Coronary artery (tissue), 2 donors: ENCODE results near the gene CD300H.

Source experiments
- DNase-seq: peaks from one replicate; pipeline ENCODE4 v3.0.0-alpha.2; 2017; ENCODE audit warnings: low spot score
- H3K27ac ChIP-seq, 2 donors: fragments of 200-600 bp; sonication (generic); one replicate each; pipeline ENCODE4 v1.5.1; 2016 to 2019
- H3K4me3 ChIP-seq: fragments of 200-600 bp; sonication (generic); 2 replicates; pipeline ENCODE4 v1.5.1; 2016; ENCODE audit warnings: mild to moderate bottlenecking, moderate library complexity
- TF ChIP-seq, protein P1 (sequence below): fragments of 200-600 bp; sonication (generic); IDR thresholded peaks from one replicate; pipeline ENCODE4 v1.5.1; 2019; ENCODE audit warnings: antibody characterized with exemption

Gene CD300H

DNA sequence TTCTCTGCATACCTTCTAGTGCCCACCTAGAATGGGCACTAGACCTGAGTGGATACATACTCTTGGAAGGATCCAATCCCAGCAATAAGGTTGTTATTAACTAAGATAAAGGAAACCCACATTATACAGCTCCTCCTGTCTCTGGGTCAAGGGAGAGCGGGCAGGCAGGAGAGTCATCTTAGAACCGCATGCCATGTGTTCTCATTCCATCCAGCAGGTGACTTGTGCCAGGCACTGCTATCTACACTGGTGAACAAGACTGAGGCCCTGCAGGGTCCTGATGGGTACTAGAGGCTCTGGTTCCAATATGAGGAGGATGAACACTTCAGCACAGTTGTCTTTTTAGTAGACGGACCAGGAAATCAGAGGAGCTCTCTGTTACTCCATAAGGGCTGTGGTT, 5.9 kb upstream of the CD300H start:
- H3K4me3 ChIP-seq: no peak overlapping the region
- TF ChIP-seq, protein P1, sequence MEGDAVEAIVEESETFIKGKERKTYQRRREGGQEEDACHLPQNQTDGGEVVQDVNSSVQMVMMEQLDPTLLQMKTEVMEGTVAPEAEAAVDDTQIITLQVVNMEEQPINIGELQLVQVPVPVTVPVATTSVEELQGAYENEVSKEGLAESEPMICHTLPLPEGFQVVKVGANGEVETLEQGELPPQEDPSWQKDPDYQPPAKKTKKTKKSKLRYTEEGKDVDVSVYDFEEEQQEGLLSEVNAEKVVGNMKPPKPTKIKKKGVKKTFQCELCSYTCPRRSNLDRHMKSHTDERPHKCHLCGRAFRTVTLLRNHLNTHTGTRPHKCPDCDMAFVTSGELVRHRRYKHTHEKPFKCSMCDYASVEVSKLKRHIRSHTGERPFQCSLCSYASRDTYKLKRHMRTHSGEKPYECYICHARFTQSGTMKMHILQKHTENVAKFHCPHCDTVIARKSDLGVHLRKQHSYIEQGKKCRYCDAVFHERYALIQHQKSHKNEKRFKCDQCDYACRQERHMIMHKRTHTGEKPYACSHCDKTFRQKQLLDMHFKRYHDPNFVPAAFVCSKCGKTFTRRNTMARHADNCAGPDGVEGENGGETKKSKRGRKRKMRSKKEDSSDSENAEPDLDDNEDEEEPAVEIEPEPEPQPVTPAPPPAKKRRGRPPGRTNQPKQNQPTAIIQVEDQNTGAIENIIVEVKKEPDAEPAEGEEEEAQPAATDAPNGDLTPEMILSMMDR: no peak
- DNase-seq: no peak
- H3K27ac ChIP-seq: no peak overlapping the region

DNA sequence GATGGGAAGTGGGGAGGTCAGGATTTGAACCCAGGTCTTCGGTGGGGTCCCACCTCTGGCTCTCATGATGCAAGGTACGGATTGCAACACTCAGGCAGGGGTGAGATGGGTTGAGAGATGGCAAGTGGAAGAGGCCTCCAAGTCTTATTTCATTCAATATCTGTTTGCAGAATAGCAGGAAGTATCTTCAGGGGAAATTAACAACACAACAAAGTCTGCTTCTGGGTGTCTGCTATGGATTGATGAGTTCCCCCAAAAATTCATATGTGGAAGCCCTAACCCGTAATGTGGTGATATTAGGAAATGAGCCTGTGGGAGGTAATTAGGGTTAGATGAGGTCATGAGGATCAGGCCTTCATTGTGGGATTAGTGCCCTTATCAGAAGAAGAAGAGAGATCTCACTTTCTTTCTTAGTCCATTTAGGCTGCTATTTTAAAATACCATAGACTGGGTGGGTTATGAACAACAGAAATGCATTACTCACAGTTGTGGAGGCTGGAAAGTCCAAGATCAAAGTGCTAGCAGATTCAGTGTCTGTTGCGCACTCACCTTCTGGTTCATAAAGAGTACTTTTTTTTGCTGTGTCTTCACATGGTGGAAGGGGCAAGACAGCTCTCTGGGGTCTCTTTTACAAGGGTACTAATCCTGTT, 4.4 kb upstream of the CD300H start:
- no peak overlapping the region for H3K4me3 ChIP-seq
- DNase-seq: no peak
- no peak overlapping the region for H3K27ac ChIP-seq
- TF ChIP-seq, protein P1: no peak

DNA sequence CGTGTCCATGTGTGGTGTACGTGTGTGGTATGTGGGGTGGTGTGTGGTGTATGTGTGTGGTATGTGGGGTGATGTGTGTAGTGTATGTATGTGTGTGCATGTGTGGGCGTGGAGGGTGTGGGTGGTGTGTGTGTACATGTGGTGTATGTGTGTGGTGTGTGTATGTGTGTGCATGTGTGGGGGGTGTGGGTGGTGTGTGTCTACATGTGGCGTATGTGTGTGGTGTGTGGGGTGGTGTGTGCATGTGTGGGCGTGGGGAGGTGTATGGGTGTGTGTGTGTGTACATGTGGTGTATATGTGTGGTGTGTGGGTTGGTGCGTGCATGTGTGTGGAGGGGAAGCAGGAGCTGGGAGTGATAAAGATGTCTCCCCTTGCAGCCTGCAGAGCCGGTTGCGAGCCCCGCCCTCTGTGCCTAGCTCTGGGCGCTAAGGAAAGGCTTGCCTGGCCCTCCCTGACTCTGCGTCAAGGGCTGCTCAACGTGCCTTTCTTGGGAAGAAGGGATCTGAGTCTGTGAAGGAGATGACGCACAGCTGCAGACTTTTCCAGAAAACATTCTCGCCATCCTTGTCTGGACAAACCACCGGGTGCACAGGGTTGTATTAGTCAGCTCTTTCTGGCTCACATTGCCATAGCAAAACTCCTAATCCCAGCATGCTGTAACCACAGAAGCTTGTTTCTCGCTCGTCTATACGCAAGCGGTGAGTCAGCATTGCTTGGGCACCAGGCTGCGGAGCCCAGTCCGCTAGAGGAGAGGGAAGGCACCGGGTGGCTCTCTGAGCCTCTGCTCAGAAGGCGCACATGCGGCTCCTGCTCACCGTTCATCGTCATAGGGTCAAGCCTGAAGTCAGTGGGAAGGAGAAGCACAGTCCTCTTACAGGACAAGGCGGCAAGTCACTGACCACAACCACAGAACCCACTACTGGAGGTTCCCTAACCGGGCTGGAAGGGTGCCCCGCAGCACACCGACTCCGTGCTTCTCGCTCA, 2.0 kb upstream of the CD300H start:
- no peak overlapping the region for H3K4me3 ChIP-seq
- TF ChIP-seq, protein P1: no peak
- peak overlapping the region in 1 of 2 donors; percentile 65 for H3K27ac ChIP-seq
- DNase-seq: peak; percentile 87

DNA sequence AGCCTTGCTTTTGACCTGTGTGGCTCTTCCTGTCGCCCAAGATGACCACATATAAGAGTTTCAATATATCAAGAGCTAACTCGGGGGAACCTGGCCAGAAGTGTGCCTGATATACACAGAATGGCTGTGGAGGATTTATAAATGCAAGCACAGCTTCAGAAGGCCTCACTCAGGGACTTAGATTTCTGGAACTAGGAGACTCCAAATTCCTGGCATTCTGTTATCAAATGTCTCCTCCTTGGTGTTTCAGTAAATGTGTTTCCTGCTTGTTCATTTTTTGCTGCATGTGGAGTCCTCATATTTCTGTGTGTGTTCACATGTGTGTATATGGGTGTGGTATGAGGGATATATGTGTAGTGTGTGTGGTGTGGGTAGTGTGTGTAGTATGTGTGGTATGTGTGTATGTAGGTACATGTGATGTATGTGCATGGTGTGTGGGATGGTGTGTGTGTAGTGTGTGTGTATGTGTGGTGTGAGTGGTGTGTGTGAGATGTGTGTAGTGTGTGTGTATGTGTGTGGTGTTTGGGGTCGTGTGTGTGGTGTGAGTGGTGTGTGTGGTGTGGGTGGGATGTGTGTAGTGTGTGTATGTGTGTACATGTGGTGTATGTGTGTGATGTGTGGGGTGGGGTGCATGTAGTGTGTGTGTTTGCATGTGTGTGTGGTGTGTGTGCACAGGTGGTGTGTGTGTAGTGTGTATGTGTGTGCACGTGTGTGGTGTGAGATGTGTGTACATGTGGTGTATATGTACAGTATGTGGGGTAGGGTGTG, 981 bp upstream of the CD300H start:
- no peak for DNase-seq
- Histone ChIP-seq H3K4me3 (no peak overlapping the region), H3K27ac (peak overlapping the region in 1 of 2 donors; percentile 65)
- TF ChIP-seq, protein P1: no peak

DNA sequence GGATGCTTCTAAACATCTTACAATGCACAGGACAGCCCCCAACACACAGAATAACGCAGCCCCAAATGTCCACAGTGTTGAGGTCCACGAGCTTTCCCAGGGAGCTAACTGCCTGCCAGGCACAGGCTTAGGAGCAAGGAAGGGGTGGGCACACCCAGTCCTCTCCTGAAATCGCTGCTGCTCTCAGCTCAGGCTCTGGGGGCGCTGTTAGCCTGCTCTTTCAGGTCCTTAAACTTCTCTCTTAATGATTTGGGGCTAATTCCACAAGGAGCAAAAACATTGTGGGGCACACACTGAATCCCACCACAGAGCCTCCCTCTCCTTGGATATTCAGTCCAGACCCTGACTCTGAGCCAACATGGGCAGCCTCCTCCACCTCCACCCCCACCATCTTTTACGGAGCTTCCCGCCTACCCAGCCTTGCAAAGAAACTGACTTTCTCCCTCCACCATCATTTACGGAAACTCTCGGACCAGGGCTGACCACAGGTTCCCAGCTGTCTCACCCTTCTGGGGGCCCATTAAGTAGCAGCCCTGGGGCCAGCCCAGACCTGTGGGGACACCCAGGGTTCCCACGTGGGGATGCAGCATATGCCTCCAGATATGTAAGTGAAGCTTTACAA, 1.1 kb downstream of the CD300H start:
- TF ChIP-seq, protein P1: peak; percentile 27
- no peak for DNase-seq
- H3K4me3 ChIP-seq: no peak overlapping the region
- no peak overlapping the region for H3K27ac ChIP-seq

DNA sequence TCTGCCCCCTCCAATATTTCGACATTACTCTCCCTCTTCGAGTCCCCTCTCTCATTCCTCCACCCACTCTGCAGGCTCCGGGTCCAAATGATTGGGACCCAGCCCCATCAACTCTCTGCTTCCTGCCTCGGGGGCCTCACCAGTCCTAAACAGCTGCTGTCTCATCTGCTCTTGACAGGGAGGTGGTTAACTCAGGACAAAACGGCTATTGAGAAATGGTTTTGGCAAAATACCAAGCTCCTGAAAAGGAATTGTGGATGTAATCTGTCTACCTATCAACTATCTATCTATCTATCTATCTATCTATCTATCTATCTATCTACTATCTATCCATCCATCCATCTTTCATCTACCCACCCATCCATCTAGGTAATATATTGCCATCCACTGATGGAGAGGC, 2.2 kb downstream of the CD300H start:
- TF ChIP-seq, protein P1: no peak
- Histone ChIP-seq H3K27ac (no peak overlapping the region), H3K4me3 (no peak overlapping the region)
- no peak for DNase-seq
